ENCODE results near the gene IDH3G. TPM values are rescaled to one million over a fixed set of nuclear protein-coding genes. Genes with fewer than 3 reads are reported as not detected.

The IDH3G gene
- total RNA-seq, 1 donor from 2014 or later = 92.7 TPM

- DNase-seq (ENCODE audit: low read depth) = no peak
Measured at GRCh38 chrX:153736071-153736820, 57.9 kb downstream of the IDH3G start.

Other genes starting within 250 kb of the IDH3G start
- 32.6 and 35.1 TPM in 2 replicates for gene CCNQ, start 195.2 kb downstream of the IDH3G start, total RNA-seq
- gene DUSP9, start 147.2 kb downstream of the IDH3G start, total RNA-seq = not detected in 2 replicates
- gene PNCK, start 120.6 kb downstream of the IDH3G start, total RNA-seq = 1.1 and 2.1 TPM in 2 replicates
- gene SLC6A8, start 106.4 kb downstream of the IDH3G start, total RNA-seq = 20.7 and 39.8 TPM in 2 replicates
- 150 and 162 TPM in 2 replicates for gene BCAP31, start 70.0 kb downstream of the IDH3G start, total RNA-seq
- gene ABCD1, start 69.5 kb downstream of the IDH3G start, total RNA-seq = 53.8 and 71.6 TPM in 2 replicates
- gene PLXNB3, start 30.1 kb downstream of the IDH3G start, total RNA-seq = 5.1 and 11.9 TPM in 2 replicates
- 252 and 340 TPM in 2 replicates for gene SRPK3, start 13.3 kb downstream of the IDH3G start, total RNA-seq
- 155 and 228 TPM in 2 replicates for gene SSR4, start 293 bp upstream of the IDH3G start, total RNA-seq
- 0.47 and 1.4 TPM in 2 replicates for gene PDZD4, start 36.2 kb upstream of the IDH3G start, total RNA-seq
- gene L1CAM, start 91.8 kb upstream of the IDH3G start, total RNA-seq = 24.6 and 44.9 TPM in 2 replicates
- 0.48 and 1.0 TPM in 2 replicates for gene AVPR2, start 110.3 kb upstream of the IDH3G start, total RNA-seq
- 12.8 and 18.2 TPM in 2 replicates for gene ARHGAP4, start 131.9 kb upstream of the IDH3G start, total RNA-seq
- gene NAA10, start 140.7 kb upstream of the IDH3G start, total RNA-seq = 120 and 132 TPM in 2 replicates
- 2.5 and 2.7 TPM in 2 replicates for gene RENBP, start 150.3 kb upstream of the IDH3G start, total RNA-seq
- 27.1 and 33.8 TPM in 2 replicates for gene HCFC1, start 177.4 kb upstream of the IDH3G start, total RNA-seq
- 10.9 and 11.9 TPM in 2 replicates for gene TMEM187, start 178.4 kb upstream of the IDH3G start, total RNA-seq
- 83.3 and 90.4 TPM in 2 replicates for gene IRAK1, start 225.5 kb upstream of the IDH3G start, total RNA-seq

Measured in myocyte (in vitro differentiated cells).